ENCODE measurements around the gene TMEM40.
A peak's percentile ranks its signal among the peaks of the same experiment; 100 is the strongest.

The TMEM40 gene

GRCh38 chr3:12796171-12797123, 37.4 kb upstream of the TMEM40 start, which contains the start of gene CAND2 (continued):
- TF ChIP-seq, protein P1, sequence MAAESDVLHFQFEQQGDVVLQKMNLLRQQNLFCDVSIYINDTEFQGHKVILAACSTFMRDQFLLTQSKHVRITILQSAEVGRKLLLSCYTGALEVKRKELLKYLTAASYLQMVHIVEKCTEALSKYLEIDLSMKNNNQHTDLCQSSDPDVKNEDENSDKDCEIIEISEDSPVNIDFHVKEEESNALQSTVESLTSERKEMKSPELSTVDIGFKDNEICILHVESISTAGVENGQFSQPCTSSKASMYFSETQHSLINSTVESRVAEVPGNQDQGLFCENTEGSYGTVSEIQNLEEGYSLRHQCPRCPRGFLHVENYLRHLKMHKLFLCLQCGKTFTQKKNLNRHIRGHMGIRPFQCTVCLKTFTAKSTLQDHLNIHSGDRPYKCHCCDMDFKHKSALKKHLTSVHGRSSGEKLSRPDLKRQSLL (tag by site-specific recombination; IDR thresholded peaks at IDR 0.05), result no peak
- TF ChIP-seq, protein P2, sequence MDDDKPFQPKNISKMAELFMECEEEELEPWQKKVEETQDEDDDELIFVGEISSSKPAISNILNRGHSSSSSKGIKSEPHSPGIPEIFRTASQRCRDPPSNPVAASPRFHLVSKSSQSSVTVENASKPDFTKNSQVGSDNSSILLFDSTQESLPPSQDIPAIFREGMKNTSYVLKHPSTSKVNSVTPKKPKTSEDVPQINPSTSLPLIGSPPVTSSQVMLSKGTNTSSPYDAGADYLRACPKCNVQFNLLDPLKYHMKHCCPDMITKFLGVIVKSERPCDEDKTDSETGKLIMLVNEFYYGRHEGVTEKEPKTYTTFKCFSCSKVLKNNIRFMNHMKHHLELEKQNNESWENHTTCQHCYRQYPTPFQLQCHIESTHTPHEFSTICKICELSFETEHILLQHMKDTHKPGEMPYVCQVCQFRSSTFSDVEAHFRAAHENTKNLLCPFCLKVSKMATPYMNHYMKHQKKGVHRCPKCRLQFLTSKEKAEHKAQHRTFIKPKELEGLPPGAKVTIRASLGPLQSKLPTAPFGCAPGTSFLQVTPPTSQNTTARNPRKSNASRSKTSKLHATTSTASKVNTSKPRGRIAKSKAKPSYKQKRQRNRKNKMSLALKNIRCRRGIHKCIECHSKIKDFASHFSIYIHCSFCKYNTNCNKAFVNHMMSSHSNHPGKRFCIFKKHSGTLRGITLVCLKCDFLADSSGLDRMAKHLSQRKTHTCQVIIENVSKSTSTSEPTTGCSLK (tag by site-specific recombination; IDR thresholded peaks at IDR 0.05), result no peak
- TF ChIP-seq FEZF1 (tag by site-specific recombination; IDR thresholded peaks at IDR 0.05) (no peak), ZBTB11 (tag by site-specific recombination; conservative IDR thresholded peaks at IDR 0.05; ENCODE audit: low read depth) (no peak), RBAK (tag by site-specific recombination; IDR thresholded peaks at IDR 0.05) (no peak), ZNF114 (tag by site-specific recombination; IDR thresholded peaks at IDR 0.05) (no peak), OSR2 (tag by site-specific recombination; IDR thresholded peaks at IDR 0.05) (peak; percentile 61), ZNF366 (tag by site-specific recombination; conservative IDR thresholded peaks at IDR 0.05) (no peak; the same call in 1 of the 2 replicates), ZNF768 (tag by site-specific recombination; IDR thresholded peaks at IDR 0.05) (no peak), ZNF704 (tag by site-specific recombination; IDR thresholded peaks at IDR 0.05) (peak; percentile 90), ZNF292 (tag by site-specific recombination; IDR thresholded peaks at IDR 0.05; ENCODE audit: borderline replicate concordance, low read depth) (no peak), PRDM1 (tag by site-specific recombination; IDR thresholded peaks at IDR 0.05) (no peak), ZNF621 (tag by site-specific recombination; IDR thresholded peaks at IDR 0.05) (no peak), ZNF654 (tag by site-specific recombination; IDR thresholded peaks at IDR 0.05; ENCODE audit: low read depth) (no peak), ZNF560 (tag by site-specific recombination; IDR thresholded peaks at IDR 0.05; ENCODE audit: borderline replicate concordance) (no peak), ZNF239 (tag by site-specific recombination; IDR thresholded peaks at IDR 0.05) (no peak), ZNF514 (tag by site-specific recombination; IDR thresholded peaks at IDR 0.05) (no peak), ZNF223 (tag by site-specific recombination; IDR thresholded peaks at IDR 0.05) (0 out of 2 replicates have a peak, but pooled peaks have one; percentile 8), ZNF248 (tag by site-specific recombination; IDR thresholded peaks at IDR 0.05) (no peak), ZNF658 (tag by site-specific recombination; IDR thresholded peaks at IDR 0.05) (no peak), ZNF629 (tag by site-specific recombination; IDR thresholded peaks at IDR 0.05) (peak; percentile 55; the same call in 1 of the 2 replicates), ZNF132 (tag by site-specific recombination; IDR thresholded peaks at IDR 0.05; ENCODE audit: borderline replicate concordance) (no peak), HOXA7 (CRISPR knock-in tag; IDR thresholded peaks at IDR 0.05; ENCODE audit: borderline replicate concordance) (no peak), ZNF133 (tag by site-specific recombination; IDR thresholded peaks at IDR 0.05) (no peak), ZFP3 (tag by site-specific recombination; IDR thresholded peaks at IDR 0.05; ENCODE audit: low read depth) (no peak)
- TF ChIP-seq, protein P3, sequence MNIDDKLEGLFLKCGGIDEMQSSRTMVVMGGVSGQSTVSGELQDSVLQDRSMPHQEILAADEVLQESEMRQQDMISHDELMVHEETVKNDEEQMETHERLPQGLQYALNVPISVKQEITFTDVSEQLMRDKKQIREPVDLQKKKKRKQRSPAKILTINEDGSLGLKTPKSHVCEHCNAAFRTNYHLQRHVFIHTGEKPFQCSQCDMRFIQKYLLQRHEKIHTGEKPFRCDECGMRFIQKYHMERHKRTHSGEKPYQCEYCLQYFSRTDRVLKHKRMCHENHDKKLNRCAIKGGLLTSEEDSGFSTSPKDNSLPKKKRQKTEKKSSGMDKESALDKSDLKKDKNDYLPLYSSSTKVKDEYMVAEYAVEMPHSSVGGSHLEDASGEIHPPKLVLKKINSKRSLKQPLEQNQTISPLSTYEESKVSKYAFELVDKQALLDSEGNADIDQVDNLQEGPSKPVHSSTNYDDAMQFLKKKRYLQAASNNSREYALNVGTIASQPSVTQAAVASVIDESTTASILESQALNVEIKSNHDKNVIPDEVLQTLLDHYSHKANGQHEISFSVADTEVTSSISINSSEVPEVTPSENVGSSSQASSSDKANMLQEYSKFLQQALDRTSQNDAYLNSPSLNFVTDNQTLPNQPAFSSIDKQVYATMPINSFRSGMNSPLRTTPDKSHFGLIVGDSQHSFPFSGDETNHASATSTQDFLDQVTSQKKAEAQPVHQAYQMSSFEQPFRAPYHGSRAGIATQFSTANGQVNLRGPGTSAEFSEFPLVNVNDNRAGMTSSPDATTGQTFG (tag by site-specific recombination; IDR thresholded peaks at IDR 0.05; ENCODE audit: borderline replicate concordance), result no peak
- TF ChIP-seq, protein P4, sequence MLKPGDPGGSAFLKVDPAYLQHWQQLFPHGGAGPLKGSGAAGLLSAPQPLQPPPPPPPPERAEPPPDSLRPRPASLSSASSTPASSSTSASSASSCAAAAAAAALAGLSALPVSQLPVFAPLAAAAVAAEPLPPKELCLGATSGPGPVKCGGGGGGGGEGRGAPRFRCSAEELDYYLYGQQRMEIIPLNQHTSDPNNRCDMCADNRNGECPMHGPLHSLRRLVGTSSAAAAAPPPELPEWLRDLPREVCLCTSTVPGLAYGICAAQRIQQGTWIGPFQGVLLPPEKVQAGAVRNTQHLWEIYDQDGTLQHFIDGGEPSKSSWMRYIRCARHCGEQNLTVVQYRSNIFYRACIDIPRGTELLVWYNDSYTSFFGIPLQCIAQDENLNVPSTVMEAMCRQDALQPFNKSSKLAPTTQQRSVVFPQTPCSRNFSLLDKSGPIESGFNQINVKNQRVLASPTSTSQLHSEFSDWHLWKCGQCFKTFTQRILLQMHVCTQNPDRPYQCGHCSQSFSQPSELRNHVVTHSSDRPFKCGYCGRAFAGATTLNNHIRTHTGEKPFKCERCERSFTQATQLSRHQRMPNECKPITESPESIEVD (tag by site-specific recombination; IDR thresholded peaks at IDR 0.05), result no peak

Measured in HEK293 (cell line).